ENCODE results near the gene LTBP1.
"Not testable (repeated sequence)": the region's sequence is repeated elsewhere in the genome, so short reads cannot be mapped to it uniquely, and the experiment has no call there.

Gene LTBP1

DNA sequence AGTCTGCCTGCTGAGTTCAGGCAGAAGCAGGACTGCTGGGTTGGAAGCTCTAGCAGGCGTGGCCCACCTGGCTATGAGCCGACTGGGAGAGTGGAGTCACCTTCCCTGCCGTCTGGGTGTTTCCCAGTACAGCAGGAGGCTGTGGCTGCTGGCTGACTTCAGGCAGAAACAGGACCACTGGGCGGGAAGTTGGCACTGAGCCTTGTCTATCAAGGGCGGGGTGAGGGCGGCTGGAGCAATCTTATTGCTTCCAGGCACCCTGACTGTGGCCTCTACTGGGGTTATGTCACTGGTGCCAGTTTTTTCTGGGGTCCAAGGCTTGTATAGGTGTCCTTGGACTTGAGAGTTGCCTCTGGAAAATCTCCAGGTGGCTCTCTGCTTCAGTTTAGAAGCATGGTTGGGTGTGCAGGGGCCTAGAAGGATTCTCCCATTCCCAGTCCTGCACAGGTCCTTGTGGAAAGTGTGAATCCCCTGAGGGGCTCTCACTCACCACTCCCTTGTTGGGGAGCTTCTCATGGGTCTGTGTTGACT, 30.5 kb downstream of the LTBP1 start:
- TF ChIP-seq CTCF (IDR thresholded peaks at IDR 0.05; ENCODE audit: borderline replicate concordance, insufficient read depth, low read depth, low read length) = no peak
- no peak overlapping the region for H3K4me3 ChIP-seq (ENCODE audit: low read depth, low read length)

GRCh38 chr2:32981612-32982011, 34.9 kb downstream of the LTBP1 start:
- H3K4me3 ChIP-seq (ENCODE audit: low read depth, low read length) = no peak overlapping the region
- TF ChIP-seq CTCF (IDR thresholded peaks at IDR 0.05; ENCODE audit: borderline replicate concordance, insufficient read depth, low read depth, low read length) = no peak

DNA sequence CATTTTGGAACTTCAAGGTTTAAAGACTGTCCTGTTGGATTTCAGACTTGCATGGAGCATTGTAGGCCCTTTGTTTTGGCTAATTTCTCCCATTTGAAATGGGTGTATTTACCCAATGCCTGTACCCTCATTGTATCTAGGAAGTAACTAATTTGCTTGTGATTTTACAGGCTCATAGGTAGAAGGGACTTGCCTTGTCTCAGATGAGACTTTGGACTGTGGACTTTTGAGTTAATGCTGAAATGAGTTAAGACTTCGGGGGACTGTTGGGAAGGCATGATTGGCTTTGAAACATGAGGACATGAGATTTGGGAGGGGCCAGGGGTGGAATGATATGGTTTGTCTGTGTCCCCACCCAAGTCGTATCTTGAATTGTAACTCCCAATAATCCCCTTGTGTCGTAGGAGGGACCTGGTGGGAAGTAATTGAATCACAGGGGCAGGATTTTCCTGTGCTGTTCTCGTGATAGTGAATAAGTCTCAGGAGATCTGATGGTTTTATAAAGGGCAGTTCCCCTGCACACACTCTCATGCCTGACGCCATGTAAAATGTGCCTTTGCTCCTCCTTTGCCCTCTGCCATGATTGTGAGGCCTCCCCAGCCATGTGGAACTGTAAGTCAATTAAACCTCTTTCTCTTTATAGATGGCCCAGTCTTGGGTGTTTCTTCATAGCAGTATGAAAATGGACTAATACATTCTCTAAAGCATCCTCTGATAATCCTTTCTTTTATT, 36.6 kb downstream of the LTBP1 start:
- H3K4me3 ChIP-seq (ENCODE audit: low read depth, low read length) = not testable (repeated sequence)

- TF ChIP-seq CTCF (IDR thresholded peaks at IDR 0.05; ENCODE audit: borderline replicate concordance, insufficient read depth, low read depth, low read length) = no peak
These were observed 39.7 kb downstream of the LTBP1 start for GRCh38 chr2:32986480-32986879.

GRCh38 chr2:32988525-32988924, 41.8 kb downstream of the LTBP1 start:
- TF ChIP-seq CTCF (IDR thresholded peaks at IDR 0.05; ENCODE audit: borderline replicate concordance, insufficient read depth, low read depth, low read length) = no peak
- H3K4me3 ChIP-seq (ENCODE audit: low read depth, low read length) = no peak overlapping the region

More at GRCh38 chr2:32986480-32986879, 39.7 kb downstream of the LTBP1 start:
- no peak overlapping the region for H3K4me3 ChIP-seq (ENCODE audit: low read depth, low read length)

GRCh38 chr2:32990556-32990955, 43.8 kb downstream of the LTBP1 start:
- no peak for TF ChIP-seq CTCF (IDR thresholded peaks at IDR 0.05; ENCODE audit: borderline replicate concordance, insufficient read depth, low read depth, low read length)

DNA sequence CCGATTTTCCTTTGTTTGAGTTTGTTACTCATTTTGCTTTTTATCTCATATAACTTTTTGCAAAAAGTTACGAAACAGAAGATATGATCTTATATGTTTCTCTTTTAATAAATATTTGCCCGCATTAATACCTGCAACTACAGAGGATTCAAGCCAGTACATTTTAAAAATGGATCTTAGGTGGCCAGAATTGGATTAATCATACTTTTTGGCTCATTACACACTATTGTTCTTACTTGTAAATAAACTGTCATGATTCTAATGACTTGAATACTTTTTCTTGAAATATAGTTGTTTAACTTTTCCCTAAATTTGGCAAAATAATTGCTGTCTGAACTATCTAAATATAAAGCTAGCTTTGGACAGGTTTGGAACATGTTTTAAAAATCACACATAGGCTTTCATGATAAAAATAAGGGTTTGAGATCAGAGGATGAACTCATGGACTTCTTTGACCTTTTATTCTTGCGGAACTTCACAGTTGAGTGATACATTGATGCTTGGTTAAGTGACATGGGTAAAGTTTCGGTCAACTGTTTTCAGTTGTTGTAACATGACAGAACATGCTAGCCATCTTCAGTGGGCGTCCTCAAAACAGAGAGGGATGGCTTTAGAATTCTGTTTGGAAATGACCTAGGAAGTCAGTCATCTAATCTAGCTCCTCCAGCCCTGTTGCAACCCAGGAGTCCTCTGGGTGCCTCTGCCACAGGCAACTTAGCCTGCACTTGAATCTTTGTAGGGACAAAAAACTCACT, 44.5 kb downstream of the LTBP1 start:
- H3K4me3 ChIP-seq (ENCODE audit: low read depth, low read length) = no peak overlapping the region
- no peak for TF ChIP-seq CTCF (IDR thresholded peaks at IDR 0.05; ENCODE audit: borderline replicate concordance, insufficient read depth, low read depth, low read length)

More at GRCh38 chr2:32990556-32990955, 43.8 kb downstream of the LTBP1 start:
- H3K4me3 ChIP-seq (ENCODE audit: low read depth, low read length) = no peak overlapping the region

Data from GM12875 (cell line).